Lower lobe of right lung (tissue), 2 donors: ENCODE data around the gene WDFY2. TPM values are rescaled to one million over a fixed set of nuclear protein-coding genes. Genes with fewer than 3 reads are reported as not detected.
A peak's percentile ranks its signal among the peaks of the same experiment; 100 is the strongest.

Experiments
- ATAC-seq, 2 donors: fragments of 200-7000 bp; cut with Tn5 transposase; one replicate each; pipeline ENCODE4 v1.9.1; 2020 to 2022; ENCODE audit warnings: mild to moderate bottlenecking in 2 of 2, moderate library complexity in 2 of 2
- DNase-seq: peaks from one replicate; pipeline ENCODE4 v3.0.0-alpha.2; 2020
- H3K27ac ChIP-seq: fragments of 200-600 bp; one replicate; pipeline ENCODE4 v1.8.0; 2022
- H3K27me3 ChIP-seq: fragments of 200-600 bp; one replicate; pipeline ENCODE4 v1.8.0; 2022; ENCODE audit warnings: low read depth
- H3K36me3 ChIP-seq: fragments of 200-600 bp; one replicate; pipeline ENCODE4 v1.8.0; 2022; ENCODE audit warnings: mild to moderate bottlenecking
- H3K4me1 ChIP-seq: fragments of 200-600 bp; one replicate; pipeline ENCODE4 v1.8.0; 2022
- H3K4me3 ChIP-seq: fragments of 200-600 bp; one replicate; pipeline ENCODE4 v1.8.0; 2022; ENCODE audit warnings: mild to moderate bottlenecking
- H3K9me3 ChIP-seq: fragments of 200-600 bp; one replicate; pipeline ENCODE4 v1.8.0; 2022
- intact Hi-C: fragments of 100-400 bp; cut with DNase I; formaldehyde crosslinking; loops from one replicate; pipeline ENCODE4 v1.11.0; 2022
- total RNA-seq: library from RNA; stranded (reverse); fragmentation: NEBNext Ultra II Directional; extraction: Animal tissue kit (Norgen Biotek cat#: 25700); gene quantifications from one replicate; pipeline ENCODE4 v1.2.1, GENCODE V29; 2021
- TF ChIP-seq, protein P1 (sequence below): fragments of 200-600 bp; IDR thresholded peaks from one replicate; pipeline ENCODE4 v1.8.0; 2022; ENCODE audit warnings: antibody characterized with exemption, mild to moderate bottlenecking
- donor health status: DM: no; HTN: yes; CAD: no; lungs with severe emphysema.

Gene WDFY2
- total RNA-seq, 1 donor from 2014 or later: 16.6 TPM

DNA sequence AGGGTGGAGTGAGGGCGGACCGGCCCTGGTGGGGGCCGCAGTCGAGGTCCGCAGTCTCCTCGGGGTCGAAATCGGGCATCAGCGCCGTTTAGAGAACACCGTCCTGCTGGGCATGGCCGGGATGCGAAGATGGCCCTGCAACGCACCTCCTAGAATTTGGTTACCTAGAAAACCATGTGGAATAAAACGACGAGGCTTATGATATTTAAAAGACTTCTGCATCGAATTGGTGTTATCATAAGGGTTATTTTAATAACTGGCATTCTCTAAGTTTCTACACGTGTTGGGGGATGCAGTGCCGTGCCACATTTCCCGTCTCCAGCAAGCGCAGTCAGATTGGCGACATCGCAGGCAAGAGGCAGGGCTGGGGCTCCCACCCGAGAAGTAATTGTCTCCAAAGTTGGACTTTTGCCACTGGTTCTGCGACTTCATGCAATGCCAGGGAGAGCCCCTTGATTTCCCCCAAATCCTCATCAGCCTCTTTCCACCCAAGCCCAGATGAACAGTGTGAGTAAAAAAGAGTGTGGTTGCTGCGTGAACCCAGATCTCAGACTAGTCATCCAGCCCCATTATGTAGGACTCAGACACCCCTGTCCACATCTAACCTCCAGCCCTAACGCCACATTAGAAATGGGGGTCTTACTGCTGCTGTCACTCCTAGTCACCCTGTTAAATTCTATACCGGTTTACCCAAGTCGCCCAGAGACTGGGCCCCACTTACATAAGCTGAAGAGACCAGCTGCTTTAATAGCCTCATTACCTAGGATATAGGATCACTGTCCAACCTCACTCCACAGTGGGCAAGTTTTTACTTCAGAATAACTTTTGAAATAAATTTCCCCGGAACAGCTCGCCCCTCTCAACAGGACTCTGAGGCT is 220.3 kb downstream of the WDFY2 start:
- DNase-seq: no peak
- TF ChIP-seq, protein P1, sequence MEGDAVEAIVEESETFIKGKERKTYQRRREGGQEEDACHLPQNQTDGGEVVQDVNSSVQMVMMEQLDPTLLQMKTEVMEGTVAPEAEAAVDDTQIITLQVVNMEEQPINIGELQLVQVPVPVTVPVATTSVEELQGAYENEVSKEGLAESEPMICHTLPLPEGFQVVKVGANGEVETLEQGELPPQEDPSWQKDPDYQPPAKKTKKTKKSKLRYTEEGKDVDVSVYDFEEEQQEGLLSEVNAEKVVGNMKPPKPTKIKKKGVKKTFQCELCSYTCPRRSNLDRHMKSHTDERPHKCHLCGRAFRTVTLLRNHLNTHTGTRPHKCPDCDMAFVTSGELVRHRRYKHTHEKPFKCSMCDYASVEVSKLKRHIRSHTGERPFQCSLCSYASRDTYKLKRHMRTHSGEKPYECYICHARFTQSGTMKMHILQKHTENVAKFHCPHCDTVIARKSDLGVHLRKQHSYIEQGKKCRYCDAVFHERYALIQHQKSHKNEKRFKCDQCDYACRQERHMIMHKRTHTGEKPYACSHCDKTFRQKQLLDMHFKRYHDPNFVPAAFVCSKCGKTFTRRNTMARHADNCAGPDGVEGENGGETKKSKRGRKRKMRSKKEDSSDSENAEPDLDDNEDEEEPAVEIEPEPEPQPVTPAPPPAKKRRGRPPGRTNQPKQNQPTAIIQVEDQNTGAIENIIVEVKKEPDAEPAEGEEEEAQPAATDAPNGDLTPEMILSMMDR: no peak
- Histone ChIP-seq H3K4me1 (peaks cover 33% of the 10 kb centered on the region), H3K27me3 (no peaks in the 10 kb centered on the region), H3K4me3 (peak overlapping the region; percentile 67), H3K27ac (peak overlapping the region; percentile 100), H3K36me3 (no peaks in the 10 kb centered on the region), H3K9me3 (no peaks in the 10 kb centered on the region)
- peak in 1 of 2 donors; percentile 0 for ATAC-seq
- intact Hi-C loops: no loop called here

DNA sequence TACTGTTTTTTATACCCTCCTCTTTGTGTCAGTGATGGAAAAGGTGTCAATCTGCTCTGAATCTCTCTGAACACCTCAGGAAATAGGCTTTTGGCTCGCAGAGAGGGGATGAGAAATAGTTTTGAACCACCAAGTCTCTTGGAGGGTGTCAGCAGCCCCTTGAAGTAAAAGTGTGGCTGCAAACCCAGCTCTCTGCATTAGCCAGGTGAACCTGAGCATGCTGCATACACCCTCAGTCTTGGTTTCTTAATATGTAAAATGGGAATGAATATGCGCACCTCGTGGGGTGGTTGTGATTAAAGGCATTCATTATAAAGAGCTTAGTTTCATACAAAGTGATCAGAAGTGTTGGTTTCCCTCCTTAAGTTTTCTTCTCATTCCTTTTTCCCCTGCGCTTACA is 221.1 kb downstream of the WDFY2 start:
- H3K36me3 ChIP-seq: no peaks in the 10 kb centered on the region
- H3K4me1 ChIP-seq: peaks cover 33% of the 10 kb centered on the region
- TF ChIP-seq, protein P1: no peak
- peak overlapping the region; percentile 67 for H3K4me3 ChIP-seq
- intact Hi-C loops: no loop called here
- no peaks in the 10 kb centered on the region for H3K27me3 ChIP-seq
- ATAC-seq (no peak), DNase-seq (no peak)
- H3K9me3 ChIP-seq: no peaks in the 10 kb centered on the region
- peak overlapping the region; percentile 100 for H3K27ac ChIP-seq

DNA sequence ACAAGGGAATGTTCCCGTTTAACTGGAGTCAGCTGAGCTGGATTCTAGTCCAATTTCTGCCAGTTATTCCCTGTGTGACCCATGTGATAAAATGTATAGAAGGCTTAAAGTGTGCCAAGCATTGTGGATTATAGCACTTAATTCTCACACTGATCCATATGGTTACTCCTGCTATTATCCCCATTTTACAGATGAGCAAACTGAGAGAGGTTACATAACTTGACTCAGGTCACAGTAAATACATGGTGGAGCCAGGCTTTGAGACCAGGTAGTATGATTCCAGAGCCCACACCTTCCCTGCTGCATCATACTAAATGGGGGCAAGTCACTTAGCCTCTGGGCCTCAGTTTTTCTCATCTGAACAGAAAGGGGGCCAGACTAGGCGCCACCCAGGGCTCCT is 221.7 kb downstream of the WDFY2 start:
- Histone ChIP-seq H3K4me1 (peaks cover 33% of the 10 kb centered on the region), H3K27ac (no peak overlapping the region), H3K36me3 (no peaks in the 10 kb centered on the region), H3K27me3 (no peaks in the 10 kb centered on the region), H3K4me3 (no peak overlapping the region), H3K9me3 (no peaks in the 10 kb centered on the region)
- no peak for DNase-seq
- TF ChIP-seq, protein P1: no peak
- intact Hi-C loops: no loop called here
- ATAC-seq: no peak

DNA sequence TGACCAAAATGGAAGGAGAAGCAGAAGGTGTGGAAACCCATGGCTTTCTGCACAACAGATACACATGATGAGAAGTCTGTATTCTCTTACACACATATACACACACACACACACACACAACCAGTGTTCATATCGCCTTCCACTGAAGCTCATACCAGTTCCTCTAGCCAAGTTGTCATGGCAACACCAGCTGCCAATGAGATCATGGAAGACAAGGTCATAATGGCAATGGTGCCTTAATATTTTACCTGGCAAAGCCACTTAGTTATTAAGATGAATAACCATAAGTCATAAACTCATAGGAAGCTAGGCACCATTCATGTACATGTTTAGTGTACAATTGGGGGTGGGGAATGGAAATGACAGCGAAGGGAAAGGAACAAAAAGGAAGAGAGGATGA is 222.3 kb downstream of the WDFY2 start:
- no peak overlapping the region for H3K27ac ChIP-seq
- no peaks in the 10 kb centered on the region for H3K9me3 ChIP-seq
- H3K4me3 ChIP-seq: no peak overlapping the region
- TF ChIP-seq, protein P1: no peak
- intact Hi-C loops: no loop called here
- H3K36me3 ChIP-seq: no peaks in the 10 kb centered on the region
- DNase-seq (no peak), ATAC-seq (no peak)
- H3K4me1 ChIP-seq: peaks cover 27% of the 10 kb centered on the region
- no peaks in the 10 kb centered on the region for H3K27me3 ChIP-seq

DNA sequence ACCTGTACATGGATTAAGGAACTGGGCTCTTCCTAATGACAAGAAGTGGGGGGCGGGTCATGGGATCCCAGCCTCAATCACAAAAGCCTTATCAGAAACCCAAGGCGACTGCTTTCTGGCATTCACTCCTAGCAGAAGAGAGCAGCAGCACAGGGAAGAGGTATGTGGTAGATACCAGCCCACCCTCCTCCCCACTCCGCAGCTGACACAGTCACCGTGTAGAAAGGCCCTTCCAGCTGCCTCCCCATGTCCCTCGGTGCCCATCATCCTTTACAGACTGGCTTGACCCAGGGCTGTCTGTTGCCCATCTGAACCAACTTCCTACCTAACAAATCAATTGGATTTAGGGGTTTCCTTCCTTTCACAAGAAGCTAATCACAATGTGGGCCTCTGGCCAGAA is 222.8 kb downstream of the WDFY2 start:
- TF ChIP-seq, protein P1: no peak
- no peaks in the 10 kb centered on the region for H3K36me3 ChIP-seq
- H3K27me3 ChIP-seq: no peaks in the 10 kb centered on the region
- H3K27ac ChIP-seq: no peak overlapping the region
- no peaks in the 10 kb centered on the region for H3K9me3 ChIP-seq
- no peak for DNase-seq
- no peak overlapping the region for H3K4me3 ChIP-seq
- intact Hi-C loops: no loop called here
- no peak for ATAC-seq
- H3K4me1 ChIP-seq: peaks cover 22% of the 10 kb centered on the region
